Effector memory CD8-positive, alpha-beta T cell (primary cell): ENCODE results near the gene SMYD2.

Experiments used
- ATAC-seq: fragments of 150-1000 bp; cut with Tn5 transposase; replicated peaks from 2 replicates; pipeline ENCODE4 v1.10.0; 2021; ENCODE audit warnings: mild to moderate bottlenecking, moderate library complexity
- DNase-seq, 3 experiments: peaks; one replicate each; pipeline ENCODE4 v3.0.0; 2021
- H3K27ac Mint-ChIP-seq, 2 donors: one replicate each; pipeline ENCODE4 v1.8.0; 2022; ENCODE audit warnings: mild to moderate bottlenecking in 2 of 2, mixed read lengths in 2 of 2, moderate library complexity in 2 of 2
- H3K27me3 Mint-ChIP-seq, 2 donors: one replicate each; pipeline ENCODE4 v1.8.0; 2022; ENCODE audit warnings: mixed read lengths in 2 of 2
- H3K36me3 Mint-ChIP-seq: one replicate; pipeline ENCODE4 v1.8.0; 2022; ENCODE audit warnings: mild to moderate bottlenecking, moderate library complexity, mixed read lengths; ENCODE audit not compliant: insufficient read depth
- H3K4me1 Mint-ChIP-seq, 2 donors: one replicate each; pipeline ENCODE4 v1.8.0; 2022; ENCODE audit warnings: low read depth in 2 of 2, mixed read lengths in 2 of 2
- H3K4me3 Mint-ChIP-seq, 2 donors: one replicate each; pipeline ENCODE4 v1.8.0; 2022; ENCODE audit warnings: mild to moderate bottlenecking in 2 of 2, mixed read lengths in 2 of 2, moderate library complexity in 2 of 2
- H3K9me3 Mint-ChIP-seq, 2 donors: one replicate each; pipeline ENCODE4 v1.8.0; 2022; ENCODE audit warnings: mixed read lengths in 2 of 2

Gene SMYD2

GRCh38 chr1:214372092-214372491 lies 91.1 kb downstream of the SMYD2 start:
- ATAC-seq (no peak), DNase-seq (no peak)
- Mint-ChIP-seq H3K4me1 (no peaks in the 10 kb centered on the region), H3K9me3 (no peaks in the 10 kb centered on the region), H3K27me3 (peaks cover 20 to 51% of the 10 kb centered on the region in 2 donors), H3K27ac (no peak overlapping the region), H3K36me3 (no peaks in the 10 kb centered on the region), H3K4me3 (no peak overlapping the region)

GRCh38 chr1:214377485-214377884 lies 96.5 kb downstream of the SMYD2 start:
- no peak overlapping the region for H3K4me3 Mint-ChIP-seq
- ATAC-seq, result no peak
- H3K4me1 Mint-ChIP-seq, result no peaks in the 10 kb centered on the region
- H3K27me3 Mint-ChIP-seq, result peaks cover 0 to 12% of the 10 kb centered on the region in 2 donors
- H3K27ac Mint-ChIP-seq, result no peak overlapping the region
- H3K36me3 Mint-ChIP-seq, result no peaks in the 10 kb centered on the region
- H3K9me3 Mint-ChIP-seq, result no peaks in the 10 kb centered on the region
- no peak for DNase-seq

- DNase-seq (no peak), ATAC-seq (no peak)
- Mint-ChIP-seq H3K27ac (no peak overlapping the region), H3K4me3 (no peak overlapping the region), H3K4me1 (no peaks in the 10 kb centered on the region), H3K9me3 (no peaks in the 10 kb centered on the region), H3K27me3 (peaks cover 0 to 9% of the 10 kb centered on the region in 2 donors), H3K36me3 (no peaks in the 10 kb centered on the region)
Observed at GRCh38 chr1:214377886-214378285, 96.9 kb downstream of the SMYD2 start.

GRCh38 chr1:214378492-214378891 lies 97.5 kb downstream of the SMYD2 start:
- no peak overlapping the region for H3K4me3 Mint-ChIP-seq
- H3K27me3 Mint-ChIP-seq, result peaks cover 0 to 9% of the 10 kb centered on the region in 2 donors

GRCh38 chr1:214379236-214379970 lies 98.4 kb downstream of the SMYD2 start:
- Mint-ChIP-seq H3K27me3 (peaks cover 0 to 9% of the 10 kb centered on the region in 2 donors), H3K27ac (no peak overlapping the region), H3K4me3 (no peak overlapping the region), H3K36me3 (no peaks in the 10 kb centered on the region), H3K9me3 (no peaks in the 10 kb centered on the region), H3K4me1 (no peaks in the 10 kb centered on the region)
- no peak for ATAC-seq
- no peak for DNase-seq

More at GRCh38 chr1:214378492-214378891, 97.5 kb downstream of the SMYD2 start:
- Mint-ChIP-seq H3K27ac (no peak overlapping the region), H3K9me3 (no peaks in the 10 kb centered on the region), H3K4me1 (no peaks in the 10 kb centered on the region), H3K36me3 (no peaks in the 10 kb centered on the region)
- no peak for ATAC-seq
- no peak for DNase-seq

GRCh38 chr1:214380396-214380795 lies 99.4 kb downstream of the SMYD2 start:
- no peaks in the 10 kb centered on the region for H3K4me1 Mint-ChIP-seq
- no peaks in the 10 kb centered on the region for H3K36me3 Mint-ChIP-seq
- peaks cover 0 to 9% of the 10 kb centered on the region in 2 donors for H3K27me3 Mint-ChIP-seq
- H3K9me3 Mint-ChIP-seq, result no peaks in the 10 kb centered on the region
- DNase-seq (no peak), ATAC-seq (no peak)
- no peak overlapping the region for H3K4me3 Mint-ChIP-seq
- no peak overlapping the region for H3K27ac Mint-ChIP-seq

DNA sequence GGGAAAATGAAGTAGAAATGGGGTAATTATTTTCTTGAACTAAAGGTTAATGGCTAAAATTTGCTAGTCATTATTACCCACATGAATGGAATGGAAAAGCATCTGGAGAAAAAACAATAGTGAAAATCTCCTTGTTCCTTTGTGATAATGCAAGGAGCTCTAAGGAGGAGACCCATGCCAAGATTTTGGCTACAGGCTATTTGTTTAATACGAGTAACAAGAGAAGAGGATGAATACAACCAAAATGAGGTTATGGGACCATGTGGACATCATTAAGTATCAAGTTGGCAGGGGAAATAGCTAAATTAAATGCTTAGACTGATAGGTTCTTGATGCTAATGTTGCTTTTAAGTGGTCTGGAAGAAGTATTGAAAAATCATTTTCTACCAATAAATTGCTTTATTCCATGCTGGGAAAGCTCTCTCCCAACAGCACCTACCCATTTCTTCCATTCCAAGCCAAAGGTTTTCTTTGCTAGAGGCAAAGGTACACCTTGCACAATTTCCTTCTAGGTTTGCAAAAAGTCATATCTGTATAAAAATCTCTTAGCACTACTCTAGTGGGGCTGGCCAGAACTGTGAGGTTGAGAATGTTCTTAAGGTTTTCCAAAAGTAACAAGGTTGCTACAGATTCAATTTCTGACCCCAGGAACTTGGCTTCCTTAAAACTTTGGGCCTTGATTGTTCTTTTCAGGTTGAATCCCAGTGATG lies 100.2 kb downstream of the SMYD2 start:
- Mint-ChIP-seq H3K9me3 (no peaks in the 10 kb centered on the region), H3K27ac (no peak overlapping the region), H3K4me1 (no peaks in the 10 kb centered on the region), H3K4me3 (no peak overlapping the region), H3K36me3 (no peaks in the 10 kb centered on the region), H3K27me3 (peaks cover 0 to 9% of the 10 kb centered on the region in 2 donors)
- DNase-seq, result no peak
- ATAC-seq, result no peak

DNA sequence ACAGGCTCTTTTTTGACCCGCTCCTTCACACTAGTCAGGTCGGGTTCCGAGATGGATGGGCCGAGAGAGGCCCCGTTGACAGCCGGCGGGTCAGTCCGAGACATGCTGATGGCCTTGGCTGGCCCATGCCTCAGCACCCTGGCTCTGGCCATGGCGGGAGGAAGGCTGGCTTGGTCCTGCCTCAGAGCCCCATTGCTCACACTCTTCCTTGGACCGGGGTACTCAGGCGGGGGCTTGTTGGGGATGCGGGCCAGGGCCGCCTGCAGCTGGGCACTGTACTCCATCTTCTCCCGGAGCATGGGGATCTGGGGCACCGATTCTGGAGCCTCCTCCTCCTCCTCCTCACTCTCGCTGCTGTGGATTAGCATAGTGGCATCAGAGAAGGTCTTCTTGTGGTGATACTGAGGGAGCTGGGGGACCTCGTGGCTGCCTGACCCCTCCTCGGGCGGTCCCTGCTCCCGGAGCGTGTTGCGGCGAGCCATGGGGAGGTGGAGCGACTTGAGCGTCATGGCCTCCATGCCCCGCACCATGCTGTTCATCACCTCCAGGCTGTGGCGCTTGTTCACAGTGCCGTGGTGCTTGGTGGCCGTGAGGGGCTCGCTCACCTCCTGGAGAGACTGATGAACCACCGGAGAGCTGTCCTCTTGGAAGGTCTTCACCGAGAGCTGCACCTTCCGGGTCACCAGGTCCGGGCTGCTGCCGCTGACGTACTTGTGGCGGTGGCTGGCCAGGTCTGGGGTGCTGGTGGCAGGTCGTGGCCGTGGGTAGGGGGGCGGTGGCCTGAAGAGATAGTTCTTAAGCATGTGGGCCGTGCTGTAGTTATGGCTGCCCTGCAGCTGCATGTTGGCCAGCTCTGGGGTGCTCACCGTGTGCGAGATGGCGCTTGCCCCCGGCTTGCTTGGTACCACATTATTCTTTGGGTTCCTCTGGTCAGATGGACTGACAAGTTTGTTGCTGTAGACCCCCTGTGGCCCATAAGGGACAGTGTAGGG lies 102.7 kb downstream of the SMYD2 start:
- H3K4me3 Mint-ChIP-seq, result no peak overlapping the region
- no peaks in the 10 kb centered on the region for H3K9me3 Mint-ChIP-seq
- H3K4me1 Mint-ChIP-seq, result peaks cover 0 to 4% of the 10 kb centered on the region in 2 donors
- no peaks in the 10 kb centered on the region for H3K36me3 Mint-ChIP-seq
- no peak overlapping the region for H3K27ac Mint-ChIP-seq
- ATAC-seq, result no peak
- DNase-seq, result no peak
- peaks cover 0 to 9% of the 10 kb centered on the region in 2 donors for H3K27me3 Mint-ChIP-seq

DNA sequence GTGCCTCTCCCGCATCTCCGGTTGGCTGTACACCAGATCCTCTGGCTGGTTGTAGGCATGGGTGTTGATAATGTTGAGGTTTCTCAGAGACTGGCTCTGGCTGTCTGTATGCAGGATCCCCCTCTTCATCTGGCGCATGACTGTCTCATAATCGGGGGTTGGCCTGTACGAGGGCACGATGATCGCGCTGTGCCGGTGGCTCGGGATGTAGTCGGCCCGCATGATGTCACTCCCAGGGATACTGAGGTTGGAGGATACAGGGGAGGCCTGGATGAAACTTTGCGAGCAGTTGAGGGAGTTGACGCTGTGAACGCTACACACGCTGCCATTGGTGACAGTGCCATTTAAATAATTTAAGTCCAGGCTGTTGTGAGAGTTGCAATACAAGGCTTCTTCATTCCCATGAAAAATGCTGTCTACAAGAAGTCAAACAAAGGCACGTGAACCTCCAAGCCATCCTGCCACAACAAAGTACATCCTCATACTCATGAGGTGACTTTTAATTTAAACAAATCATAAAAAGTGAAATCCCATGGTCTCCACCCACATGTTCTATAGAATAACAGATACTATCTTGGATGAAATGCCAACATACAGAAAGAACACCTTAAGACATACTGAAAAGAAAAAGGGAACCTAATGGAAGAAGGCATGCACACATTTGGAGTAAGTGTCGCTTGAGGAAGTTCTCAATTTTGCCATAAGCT lies 103.6 kb downstream of the SMYD2 start:
- no peak overlapping the region for H3K27ac Mint-ChIP-seq
- peaks cover 0 to 4% of the 10 kb centered on the region in 2 donors for H3K4me1 Mint-ChIP-seq
- peaks cover 0 to 6% of the 10 kb centered on the region in 2 donors for H3K27me3 Mint-ChIP-seq
- no peaks in the 10 kb centered on the region for H3K36me3 Mint-ChIP-seq
- H3K9me3 Mint-ChIP-seq, result no peaks in the 10 kb centered on the region
- no peak for DNase-seq
- ATAC-seq, result no peak
- H3K4me3 Mint-ChIP-seq, result no peak overlapping the region

GRCh38 chr1:214385428-214385827 lies 104.5 kb downstream of the SMYD2 start:
- no peaks in the 10 kb centered on the region for H3K27me3 Mint-ChIP-seq
- no peaks in the 10 kb centered on the region for H3K36me3 Mint-ChIP-seq
- no peak overlapping the region for H3K4me3 Mint-ChIP-seq
- DNase-seq, result no peak
- ATAC-seq, result no peak
- H3K4me1 Mint-ChIP-seq, result peaks cover 0 to 4% of the 10 kb centered on the region in 2 donors
- no peak overlapping the region for H3K27ac Mint-ChIP-seq
- H3K9me3 Mint-ChIP-seq, result no peaks in the 10 kb centered on the region

DNA sequence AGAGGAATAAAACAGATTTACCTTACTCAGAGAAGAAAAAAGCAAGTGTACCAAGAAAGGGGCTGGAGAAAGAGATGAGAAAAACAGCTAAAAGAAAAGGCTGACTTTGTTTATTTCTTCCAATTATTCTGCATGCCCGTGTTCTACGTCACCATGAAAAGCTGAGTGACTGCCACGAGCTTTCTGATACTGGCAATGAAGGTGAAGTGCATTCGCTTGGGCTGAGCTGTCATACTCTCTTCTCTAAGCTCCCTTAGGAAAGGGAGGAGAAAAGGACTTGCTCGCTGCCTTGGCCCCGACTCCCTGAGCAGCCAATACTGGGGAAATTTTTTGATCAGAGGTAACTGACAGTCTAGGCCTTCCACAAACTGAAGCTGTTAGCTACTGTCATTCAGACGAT lies 105.4 kb downstream of the SMYD2 start:
- H3K9me3 Mint-ChIP-seq, result no peaks in the 10 kb centered on the region
- no peak overlapping the region for H3K27ac Mint-ChIP-seq
- no peaks in the 10 kb centered on the region for H3K36me3 Mint-ChIP-seq
- no peaks in the 10 kb centered on the region for H3K27me3 Mint-ChIP-seq
- H3K4me1 Mint-ChIP-seq, result peaks cover 0 to 4% of the 10 kb centered on the region in 2 donors
- ATAC-seq (no peak), DNase-seq (no peak)
- no peak overlapping the region for H3K4me3 Mint-ChIP-seq
